NT2/D1 (cell line): ENCODE measurements around the gene FBXO2.

Experiments used
- SUZ12 ChIP-seq: IDR thresholded peaks from 2 replicates; pipeline ENCODE4 v1.6.1; 2011; ENCODE audit not compliant: insufficient read length, insufficient read depth; ENCODE audit errors: extremely low read depth
- YY1 ChIP-seq: IDR thresholded peaks from 2 replicates; pipeline ENCODE4 v1.6.1; 2011; ENCODE audit not compliant: insufficient read length, insufficient read depth
- ZNF274 ChIP-seq: IDR thresholded peaks from 2 replicates; pipeline ENCODE4 v1.6.1; 2011; ENCODE audit warnings: mild to moderate bottlenecking, low read depth, low read length

GRCh38 chr1:11682287-11682771 lies 28.1 kb upstream of the FBXO2 start:
- TF ChIP-seq ZNF274: no peak
- TF ChIP-seq YY1: no peak
- no peak for TF ChIP-seq SUZ12
